WTC11 (cell line): Measurements from ENCODE around the gene COL26A1.

Experiments used
- AR ChIP-seq: fragments of 250-450 bp; sonication (Bioruptor Pico); IDR thresholded peaks from 2 replicates; pipeline ENCODE4 v1.9.0; 2021; ENCODE audit warnings: mild to moderate bottlenecking
- ATF2 ChIP-seq: sonication (generic); formaldehyde crosslinking; IDR thresholded peaks from 2 replicates; pipeline ENCODE4 v1.8.1; 2022; ENCODE audit warnings: low read depth, missing genetic modification reagents, borderline replicate concordance
- CTCF ChIP-seq: fragments of 200-600 bp; IDR thresholded peaks from 2 replicates; pipeline ENCODE4 v1.8.0; 2022; ENCODE audit warnings: antibody characterized with exemption
- E2F1 ChIP-seq: sonication (generic); formaldehyde crosslinking; IDR thresholded peaks from 2 replicates; pipeline ENCODE4 v1.8.0; 2022; ENCODE audit warnings: mild to moderate bottlenecking, missing genetic modification reagents
- ETV6 ChIP-seq: sonication (generic); formaldehyde crosslinking; IDR thresholded peaks from 2 replicates; pipeline ENCODE4 v1.8.1; 2022; ENCODE audit warnings: mild to moderate bottlenecking, missing genetic modification reagents
- HMGXB4 ChIP-seq: sonication (generic); formaldehyde crosslinking; IDR thresholded peaks from 2 replicates; pipeline ENCODE4 v1.8.1; 2023; ENCODE audit warnings: mild to moderate bottlenecking, moderate library complexity, missing genetic modification reagents
- MYBL2 ChIP-seq: sonication (generic); formaldehyde crosslinking; IDR thresholded peaks from 2 replicates; pipeline ENCODE4 v1.8.1; 2023; ENCODE audit warnings: mild to moderate bottlenecking, moderate library complexity, missing genetic modification reagents
- NR3C1 ChIP-seq: sonication (generic); formaldehyde crosslinking; conservative IDR thresholded peaks from 2 replicates; pipeline ENCODE4 v1.8.1; 2023; ENCODE audit warnings: low read depth, mild to moderate bottlenecking, missing genetic modification reagents
- USF2 ChIP-seq: sonication (generic); formaldehyde crosslinking; IDR thresholded peaks from 2 replicates; pipeline ENCODE4 v1.8.1; 2023; ENCODE audit warnings: mild to moderate bottlenecking, missing genetic modification reagents, moderate library complexity
- ZNF263 ChIP-seq: sonication (generic); formaldehyde crosslinking; IDR thresholded peaks from 2 replicates; pipeline ENCODE4 v1.8.1; 2022; ENCODE audit warnings: low read depth, mild to moderate bottlenecking, moderate library complexity, missing genetic modification reagents

GRCh38 chr7:101588131-101588935 is 225.7 kb downstream of the COL26A1 start:
- TF ChIP-seq NR3C1 (CRISPR knock-in tag) = no peak
- TF ChIP-seq USF2 (CRISPR knock-in tag) = no peak
- no peak for TF ChIP-seq CTCF
- TF ChIP-seq HMGXB4 (CRISPR knock-in tag) = no peak
- no peak for TF ChIP-seq E2F1 (CRISPR knock-in tag)
- no peak for TF ChIP-seq ATF2 (CRISPR knock-in tag)
- no peak for TF ChIP-seq ZNF263
- TF ChIP-seq MYBL2 (CRISPR knock-in tag) = no peak
- TF ChIP-seq AR (CRISPR knock-in tag) = no peak
- TF ChIP-seq ETV6 = no peak
